GM18508 (cell line): ENCODE measurements around the gene FXYD3.

Source experiments
- ATAC-seq: cut with Tn5 transposase; IDR thresholded peaks from one replicate; pipeline ENCODE4 v1.9.1; 2021; ENCODE audit warnings: moderate number of reproducible peaks; ENCODE audit not compliant: insufficient read depth, unreplicated experiment

Gene FXYD3

GRCh38 chr19:35105411-35106290, 10.0 kb upstream of the FXYD3 start:
- ATAC-seq: no peak

GRCh38 chr19:35106291-35106583, 9.4 kb upstream of the FXYD3 start:
- ATAC-seq: no peak

GRCh38 chr19:35106898-35107541, 8.6 kb upstream of the FXYD3 start:
- ATAC-seq: no peak

DNA sequence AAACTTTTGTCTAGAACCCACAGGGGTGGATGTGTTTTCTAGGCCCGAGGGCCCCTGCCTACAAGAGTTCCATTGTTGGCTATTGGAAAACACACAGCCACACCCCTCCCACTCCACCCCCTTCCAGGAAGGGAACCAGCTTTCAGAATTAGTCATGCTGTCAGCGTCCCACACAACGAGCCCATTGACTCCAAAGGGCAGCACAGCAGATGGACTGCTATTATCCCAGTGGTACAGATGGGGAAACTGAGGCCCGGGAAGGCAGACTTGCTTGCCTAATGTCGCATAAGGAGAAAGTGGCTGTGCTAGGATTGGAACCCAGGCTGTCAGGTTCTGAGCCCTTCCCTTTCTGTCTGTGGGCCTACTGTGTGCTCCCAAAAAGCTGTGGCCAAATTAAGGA, 8.1 kb upstream of the FXYD3 start:
- ATAC-seq: no peak

GRCh38 chr19:35108730-35109129, 6.9 kb upstream of the FXYD3 start:
- ATAC-seq: no peak

- no peak for ATAC-seq
Observed at GRCh38 chr19:35109395-35110112, 6.1 kb upstream of the FXYD3 start.

DNA sequence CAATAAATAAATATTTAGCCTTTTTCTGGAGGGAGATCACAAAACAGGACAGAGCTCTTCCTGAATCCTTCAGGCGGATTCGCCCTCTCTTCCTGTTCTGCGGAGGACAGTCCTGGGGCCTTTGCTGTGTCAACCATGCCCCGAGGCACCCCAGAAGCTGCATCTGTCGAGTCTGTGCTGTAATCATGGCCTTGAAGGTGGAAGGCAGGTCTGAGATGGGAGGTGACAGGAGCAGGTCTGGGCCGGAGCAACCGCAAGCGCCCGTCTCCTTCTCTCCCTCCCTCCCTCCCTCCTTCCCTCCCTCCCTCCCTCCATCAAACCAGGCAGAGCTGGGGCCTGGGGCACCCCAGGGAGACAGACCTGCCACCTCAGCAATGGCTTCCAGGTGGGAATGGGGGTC, 4.6 kb upstream of the FXYD3 start:
- no peak for ATAC-seq

DNA sequence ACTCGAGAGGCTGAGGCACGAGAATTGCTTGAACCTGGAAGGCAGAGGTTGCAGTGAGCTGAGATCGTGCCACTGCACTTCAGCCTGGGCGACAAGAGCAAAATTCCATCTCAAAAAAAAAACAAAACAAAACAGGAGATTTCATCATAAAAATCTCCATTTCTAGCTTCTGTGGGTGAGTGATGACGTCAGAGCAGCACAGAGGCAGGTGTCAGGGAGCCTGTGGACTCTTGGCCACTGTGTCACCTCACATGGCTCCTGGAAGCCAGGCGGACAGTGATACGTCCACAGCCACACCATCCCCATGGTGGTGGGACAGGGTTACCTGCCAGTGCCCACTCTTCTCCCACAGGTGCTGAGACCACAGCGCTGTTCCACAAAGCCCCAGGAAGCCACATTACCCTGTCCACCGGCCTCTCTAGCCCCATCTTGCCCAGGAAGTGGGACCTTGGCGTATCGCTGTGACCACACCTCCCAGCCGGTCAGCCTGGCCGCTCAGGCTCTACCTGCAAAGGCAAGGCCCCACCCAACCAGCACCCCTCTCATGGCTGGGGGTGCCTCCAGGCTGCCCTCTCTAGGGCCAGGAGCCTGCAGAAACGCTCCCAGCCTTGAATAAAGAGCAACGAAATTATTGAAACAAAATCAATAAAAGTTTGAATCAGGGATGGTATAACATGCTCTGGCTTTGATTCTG, 2.5 kb upstream of the FXYD3 start:
- no peak for ATAC-seq

DNA sequence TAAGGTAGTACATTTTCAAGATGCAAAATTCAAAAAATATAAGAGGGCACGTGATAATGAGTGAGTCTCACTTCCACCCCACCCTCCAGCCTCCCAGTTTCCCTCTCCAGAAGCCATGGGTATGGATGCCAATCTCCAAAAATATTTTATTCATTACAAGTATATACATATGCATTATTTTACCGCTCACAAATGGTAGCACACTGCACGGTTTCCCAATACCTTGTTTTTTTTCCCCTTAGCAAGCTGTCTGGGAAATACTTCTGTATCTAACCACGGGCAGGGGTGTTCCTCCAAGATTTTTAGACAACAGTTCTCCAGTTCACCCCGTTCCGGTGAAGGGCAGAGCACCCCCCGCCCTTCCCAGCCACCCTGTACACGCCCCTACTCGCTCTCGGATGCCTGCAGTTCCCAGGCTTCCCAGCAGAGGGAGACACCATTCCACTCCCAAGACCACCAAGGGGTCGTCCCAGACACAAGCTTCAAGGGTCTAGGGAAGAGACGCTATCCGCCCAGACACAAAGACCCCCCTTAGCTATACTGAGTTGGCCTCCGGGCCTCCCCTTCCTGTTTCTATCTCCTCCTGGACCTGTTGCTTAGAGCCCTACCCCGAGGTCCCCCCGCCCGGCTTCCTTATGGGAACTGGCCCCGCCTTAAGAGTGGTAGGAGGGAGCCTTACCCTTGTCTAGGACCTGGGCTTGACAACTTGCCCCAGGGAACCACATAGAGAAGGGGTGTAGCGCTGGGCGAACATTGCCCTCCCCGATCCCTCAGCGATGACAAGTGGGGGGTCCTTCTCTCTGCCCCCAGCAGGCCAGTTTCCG, 1.1 kb upstream of the FXYD3 start:
- no peak for ATAC-seq

DNA sequence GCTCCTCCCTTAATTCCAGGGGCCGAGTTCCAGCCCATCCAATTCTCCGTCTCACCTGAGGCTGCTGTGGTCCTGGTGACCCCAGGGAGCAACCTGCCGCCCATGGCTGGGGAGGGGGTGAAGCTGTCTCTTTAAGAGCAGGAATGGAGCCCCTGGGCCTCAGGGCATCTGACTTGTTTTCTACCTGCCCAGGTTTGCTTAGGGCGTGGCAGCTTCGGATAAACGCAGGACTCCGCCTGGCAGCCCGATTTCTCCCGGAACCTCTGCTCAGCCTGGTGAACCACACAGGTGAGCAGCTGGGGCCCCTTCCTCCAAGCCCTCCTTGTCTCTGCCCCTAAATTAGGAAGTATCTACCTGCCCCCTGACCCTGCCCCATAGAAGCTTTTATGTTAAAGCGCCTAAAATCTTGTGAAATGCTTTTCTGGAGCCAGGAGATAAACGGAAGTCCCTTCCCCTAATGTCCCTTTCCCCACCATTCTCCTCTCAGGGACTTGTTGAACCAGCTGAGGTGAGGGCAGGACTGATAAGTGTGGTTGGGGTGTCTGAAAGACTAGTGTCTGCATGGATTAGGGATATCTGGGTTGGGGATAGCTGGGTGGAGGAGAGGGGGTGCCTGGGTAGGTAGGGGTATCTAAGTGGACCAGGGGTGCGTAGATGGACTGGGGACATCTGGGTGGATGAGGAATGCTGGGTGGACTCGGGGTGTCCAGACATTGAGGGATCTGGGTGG, 614 bp downstream of the FXYD3 start:
- no peak for ATAC-seq

- ATAC-seq: no peak
Observed at GRCh38 chr19:35117116-35117515, 1.5 kb downstream of the FXYD3 start.

DNA sequence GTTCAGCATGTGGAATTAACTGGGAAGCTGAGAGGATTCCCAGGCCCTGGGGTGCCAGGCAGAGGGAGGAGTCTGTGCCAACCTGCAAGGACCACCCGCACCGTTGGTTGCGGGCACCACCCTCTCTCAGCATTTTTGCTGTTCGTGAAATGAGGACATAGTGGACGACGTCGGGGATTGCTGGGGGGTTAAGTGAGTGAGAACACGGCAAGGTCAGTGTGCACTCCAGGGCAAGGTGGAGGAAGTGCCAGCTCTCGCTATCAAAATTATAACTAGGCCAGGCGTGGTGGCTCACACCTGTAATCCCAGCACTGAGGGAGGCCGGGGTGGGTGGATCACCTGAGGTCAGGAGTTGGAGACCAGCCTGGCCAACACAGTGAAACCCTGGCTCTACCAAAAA, 2.2 kb downstream of the FXYD3 start:
- ATAC-seq: no peak

- no peak for ATAC-seq
Observed at GRCh38 chr19:35118268-35119020, 2.8 kb downstream of the FXYD3 start.

GRCh38 chr19:35119091-35119490, 3.5 kb downstream of the FXYD3 start:
- no peak for ATAC-seq

- ATAC-seq: no peak
Observed at GRCh38 chr19:35119578-35120155, 4.0 kb downstream of the FXYD3 start.

- ATAC-seq: no peak
Observed at GRCh38 chr19:35120492-35120891, 4.9 kb downstream of the FXYD3 start.

DNA sequence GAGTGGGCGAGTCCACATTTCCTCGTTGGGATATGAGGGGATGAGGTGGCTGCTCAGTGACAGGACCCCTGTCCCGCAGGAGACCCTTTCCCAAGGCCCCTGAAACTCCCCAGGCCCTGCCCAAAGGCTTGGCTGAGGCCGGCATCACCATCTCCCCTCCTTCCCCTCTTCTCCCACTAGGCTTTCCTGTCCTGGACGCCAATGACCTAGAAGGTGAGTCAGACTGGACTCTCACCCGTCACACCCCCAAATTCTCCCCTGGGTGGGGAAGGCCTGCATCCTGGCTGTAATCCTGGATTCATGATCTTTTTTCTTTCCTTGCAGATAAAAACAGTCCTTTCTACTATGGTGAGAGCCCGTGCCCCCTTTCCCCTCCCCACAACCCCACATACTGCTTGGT, 5.3 kb downstream of the FXYD3 start:
- ATAC-seq: no peak
